Muscle of leg (tissue), 11 donors: ENCODE measurements around the gene PHKB. TPM values are rescaled to one million over a fixed set of nuclear protein-coding genes. Genes with fewer than 3 reads are reported as not detected.
"Not testable (repeated sequence)": the region's sequence is repeated elsewhere in the genome, so short reads cannot be mapped to it uniquely, and the experiment has no call there.

Source experiments
- DNase-seq: peaks from one replicate; pipeline ENCODE4 v3.0.0; 2013
- H3K27ac ChIP-seq: one replicate; pipeline ENCODE4 v1.5.1; 2013; ENCODE audit warnings: mild to moderate bottlenecking, low read length, control low read depth
- H3K27me3 ChIP-seq: one replicate; pipeline ENCODE4 v1.6.1; 2013; ENCODE audit warnings: low read length; ENCODE audit not compliant: control insufficient read depth, insufficient read depth
- H3K36me3 ChIP-seq: one replicate; pipeline ENCODE4 v1.6.1; 2013; ENCODE audit warnings: low read length; ENCODE audit not compliant: control insufficient read depth, insufficient read depth
- H3K4me1 ChIP-seq: one replicate; pipeline ENCODE4 v1.6.1; 2013; ENCODE audit warnings: low read length; ENCODE audit not compliant: control insufficient read depth, insufficient read depth
- H3K4me3 ChIP-seq: one replicate; pipeline ENCODE4 v1.5.1; 2013; ENCODE audit warnings: low read length, control low read depth
- H3K9me3 ChIP-seq: replicated peaks from 2 replicates; pipeline ENCODE4 v1.6.1; 2013; ENCODE audit warnings: low read depth, low read length; ENCODE audit not compliant: control insufficient read depth
- WGBS: methylation state at CpG from one replicate; pipeline ENCODE4 v1.1.5; 2013; ENCODE audit warnings: missing lambda C conversion rate; ENCODE audit not compliant: insufficient coverage; 5-methylcytosine and 5-hydroxymethylcytosine counted together
- polyA plus RNA-seq, 8 donors: library from polyadenylated mRNA; unstranded; fragments of 120-200 nt; gene quantifications; one replicate each; pipeline versions ENCODE4 v1.2.1 to v1.2.3, GENCODE V29; 2013; ENCODE audit warnings: inconsistent platforms in 1 of 8, low replicate concordance in 1 of 8; ENCODE audit not compliant: insufficient read length in 8 of 8, insufficient read depth in 1 of 8
- total RNA-seq: library from RNA; stranded (reverse); fragments of 120-200 nt; gene quantifications from one replicate; pipeline ENCODE4 v1.2.4, GENCODE V29; 2013

PHKB gene
- total and polyA plus RNA-seq, 9 donors, result 41.7 to 57.8 (median 51.4) TPM

GRCh38 chr16:47553853-47554564 is 92.9 kb downstream of the PHKB start:
- Histone ChIP-seq H3K36me3 (peaks cover 8% of the 10 kb centered on the region), H3K27me3 (no peaks in the 10 kb centered on the region), H3K4me1 (no peaks in the 10 kb centered on the region), H3K4me3 (no peak overlapping the region), H3K27ac (no peak overlapping the region), H3K9me3 (peaks cover 4% of the 10 kb centered on the region)
- DNase-seq, result no peak
- 95% methylated on average over 8 of the region's 11 CpGs for WGBS

- not testable (repeated sequence) for H3K27me3 ChIP-seq, H3K4me1 ChIP-seq, H3K4me3 ChIP-seq, DNase-seq, H3K9me3 ChIP-seq, H3K36me3 ChIP-seq, H3K27ac ChIP-seq
- WGBS, result 100% methylated on average over 3 of the region's 8 CpGs
Measured at GRCh38 chr16:47554587-47554986, 93.5 kb downstream of the PHKB start.

- H3K4me3 ChIP-seq, result no peak overlapping the region
- H3K4me1 ChIP-seq, result no peaks in the 10 kb centered on the region
- H3K9me3 ChIP-seq, result no peaks in the 10 kb centered on the region
- peaks cover 3% of the 10 kb centered on the region for H3K36me3 ChIP-seq
- DNase-seq, result no peak
- no CpG with 5 or more reads among the region's 1 CpG for WGBS
- no peaks in the 10 kb centered on the region for H3K27me3 ChIP-seq
- H3K27ac ChIP-seq, result no peak overlapping the region
Measured at GRCh38 chr16:47561286-47561685, 100.2 kb downstream of the PHKB start.

- Histone ChIP-seq H3K4me1 (no peaks in the 10 kb centered on the region), H3K27ac (no peak overlapping the region)
- DNase-seq, result no peak
Measured at GRCh38 chr16:47562366-47562765, 101.2 kb downstream of the PHKB start.

GRCh38 chr16:47565454-47565853 is 104.3 kb downstream of the PHKB start:
- Histone ChIP-seq H3K4me1 (no peaks in the 10 kb centered on the region), H3K27me3 (no peaks in the 10 kb centered on the region), H3K36me3 (peaks cover 3% of the 10 kb centered on the region), H3K4me3 (no peak overlapping the region), H3K9me3 (peaks cover 4% of the 10 kb centered on the region), H3K27ac (no peak overlapping the region)
- WGBS, result 62% methylated on average over 6 of the region's 6 CpGs
- DNase-seq, result peak; percentile 75

More at GRCh38 chr16:47562366-47562765, 101.2 kb downstream of the PHKB start:
- H3K27me3 ChIP-seq, result no peaks in the 10 kb centered on the region
- no peak overlapping the region for H3K4me3 ChIP-seq
- H3K36me3 ChIP-seq, result peaks cover 3% of the 10 kb centered on the region
- peaks cover 4% of the 10 kb centered on the region for H3K9me3 ChIP-seq

GRCh38 chr16:47567321-47567720 is 106.2 kb downstream of the PHKB start:
- WGBS, result no CpG with 5 or more reads among the region's 2 CpGs
- no peak for DNase-seq
- H3K4me3 ChIP-seq, result no peak overlapping the region
- H3K9me3 ChIP-seq, result peaks cover 4% of the 10 kb centered on the region
- H3K36me3 ChIP-seq, result peaks cover 3% of the 10 kb centered on the region
- no peaks in the 10 kb centered on the region for H3K27me3 ChIP-seq
- H3K27ac ChIP-seq, result no peak overlapping the region
- no peaks in the 10 kb centered on the region for H3K4me1 ChIP-seq

GRCh38 chr16:47568351-47568750 is 107.2 kb downstream of the PHKB start:
- no CpG with 5 or more reads among the region's 1 CpG for WGBS
- H3K4me3 ChIP-seq, result no peak overlapping the region
- DNase-seq, result no peak
- H3K36me3 ChIP-seq, result peaks cover 3% of the 10 kb centered on the region
- no peaks in the 10 kb centered on the region for H3K4me1 ChIP-seq
- H3K27me3 ChIP-seq, result no peaks in the 10 kb centered on the region
- peaks cover 4% of the 10 kb centered on the region for H3K9me3 ChIP-seq
- no peak overlapping the region for H3K27ac ChIP-seq

- Histone ChIP-seq H3K27ac (no peak overlapping the region), H3K36me3 (peaks cover 3% of the 10 kb centered on the region), H3K27me3 (no peaks in the 10 kb centered on the region), H3K4me1 (no peaks in the 10 kb centered on the region), H3K4me3 (no peak overlapping the region), H3K9me3 (peaks cover 4% of the 10 kb centered on the region)
- DNase-seq, result no peak
Measured at GRCh38 chr16:47571049-47571448, 109.9 kb downstream of the PHKB start.

- Histone ChIP-seq H3K27ac (no peak overlapping the region), H3K27me3 (no peaks in the 10 kb centered on the region), H3K36me3 (no peaks in the 10 kb centered on the region), H3K4me1 (no peaks in the 10 kb centered on the region), H3K9me3 (peaks cover 1% of the 10 kb centered on the region), H3K4me3 (no peak overlapping the region)
- no peak for DNase-seq
- WGBS, result 67% methylated on average over 1 of the region's 3 CpGs
Measured at GRCh38 chr16:47571711-47572110, 110.6 kb downstream of the PHKB start.

GRCh38 chr16:47574091-47575054 is 113.2 kb downstream of the PHKB start:
- no peak for DNase-seq

More at GRCh38 chr16:47574091-47575054, 113.2 kb downstream of the PHKB start:
- Histone ChIP-seq H3K4me3 (no peak overlapping the region), H3K27me3 (no peaks in the 10 kb centered on the region), H3K27ac (no peak overlapping the region), H3K4me1 (no peaks in the 10 kb centered on the region), H3K9me3 (no peaks in the 10 kb centered on the region), H3K36me3 (no peaks in the 10 kb centered on the region)
- WGBS, result 68% methylated on average over 2 of the region's 5 CpGs
